OCI-LY3 (cell line): ENCODE measurements around the gene EFNA1.

Source experiments
- CTCF ChIP-seq: fragments of 200-600, 300-600 bp; sonication (generic); IDR thresholded peaks from 2 replicates; pipeline ENCODE4 v1.5.1; 2014; ENCODE audit warnings: antibody characterized with exemption, low read length, low read depth
- EZH2phosphoT487 ChIP-seq: fragments of 200-600 bp; shearing (Covaris generic); IDR thresholded peaks from 2 replicates; pipeline ENCODE4 v1.6.1; 2018; ENCODE audit warnings: antibody characterized with exemption, mixed run types, low read depth

- TF ChIP-seq CTCF: no peak
- no peak for TF ChIP-seq EZH2phosphoT487
These were observed 9.7 kb downstream of the EFNA1 start for GRCh38 chr1:155137154-155137949.
